ENCODE results near the gene CD55.
"Not testable (repeated sequence)": the region's sequence is repeated elsewhere in the genome, so short reads cannot be mapped to it uniquely, and the experiment has no call there.

The CD55 gene

DNA sequence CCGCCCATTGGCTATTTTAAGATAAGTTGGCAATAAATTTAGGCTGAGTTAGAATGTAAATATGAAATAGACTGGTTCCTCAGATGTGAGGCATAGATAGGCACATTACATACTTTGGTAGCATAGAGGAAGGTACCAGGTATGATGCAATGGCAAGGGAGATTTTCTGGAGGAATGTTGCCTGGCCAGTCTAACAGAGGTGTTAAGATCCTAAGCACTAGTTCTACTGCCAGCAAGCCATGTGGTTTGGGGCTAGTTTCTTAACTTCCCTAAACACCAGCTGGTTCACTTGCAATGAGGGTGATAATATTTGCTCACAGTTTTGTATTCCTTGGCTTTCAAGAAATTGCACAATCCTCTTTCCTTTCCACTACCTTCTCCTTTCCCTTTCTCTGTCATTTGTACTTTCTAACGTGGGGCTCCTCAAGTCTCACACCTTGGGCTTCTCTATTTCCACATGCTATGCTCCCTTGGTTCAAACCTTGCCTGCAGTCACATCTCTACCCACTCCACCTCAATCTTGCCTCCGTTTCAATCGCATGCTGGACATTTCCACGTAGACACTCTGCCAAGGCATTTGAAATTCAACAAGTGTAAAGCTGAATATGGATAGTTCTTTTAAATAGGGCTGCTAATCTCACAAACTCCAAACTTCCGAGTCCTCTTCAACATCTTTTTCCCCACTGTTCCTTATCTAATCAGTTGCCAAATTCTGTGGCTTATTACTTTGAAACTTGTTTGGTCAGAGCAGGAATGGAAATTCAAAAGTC is 4.7 kb upstream of the CD55 start:
- POLR2A ChIA-PET = no interaction called here
- TF ChIP-seq, protein P1, sequence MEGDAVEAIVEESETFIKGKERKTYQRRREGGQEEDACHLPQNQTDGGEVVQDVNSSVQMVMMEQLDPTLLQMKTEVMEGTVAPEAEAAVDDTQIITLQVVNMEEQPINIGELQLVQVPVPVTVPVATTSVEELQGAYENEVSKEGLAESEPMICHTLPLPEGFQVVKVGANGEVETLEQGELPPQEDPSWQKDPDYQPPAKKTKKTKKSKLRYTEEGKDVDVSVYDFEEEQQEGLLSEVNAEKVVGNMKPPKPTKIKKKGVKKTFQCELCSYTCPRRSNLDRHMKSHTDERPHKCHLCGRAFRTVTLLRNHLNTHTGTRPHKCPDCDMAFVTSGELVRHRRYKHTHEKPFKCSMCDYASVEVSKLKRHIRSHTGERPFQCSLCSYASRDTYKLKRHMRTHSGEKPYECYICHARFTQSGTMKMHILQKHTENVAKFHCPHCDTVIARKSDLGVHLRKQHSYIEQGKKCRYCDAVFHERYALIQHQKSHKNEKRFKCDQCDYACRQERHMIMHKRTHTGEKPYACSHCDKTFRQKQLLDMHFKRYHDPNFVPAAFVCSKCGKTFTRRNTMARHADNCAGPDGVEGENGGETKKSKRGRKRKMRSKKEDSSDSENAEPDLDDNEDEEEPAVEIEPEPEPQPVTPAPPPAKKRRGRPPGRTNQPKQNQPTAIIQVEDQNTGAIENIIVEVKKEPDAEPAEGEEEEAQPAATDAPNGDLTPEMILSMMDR (IDR thresholded peaks at IDR 0.05; ENCODE audit: control extremely low read depth, extremely low read depth, low read depth, missing control alignments) = no peak
- no peak for DNase-seq (ENCODE audit: extremely low spot score)
- CTCF ChIA-PET = no interaction called here

GRCh38 chr1:207317561-207317960 is 3.9 kb upstream of the CD55 start:
- ChIA-PET POLR2A (no interaction called here), CTCF (no interaction called here)
- no peak for DNase-seq (ENCODE audit: extremely low spot score)
- TF ChIP-seq, protein P1 (IDR thresholded peaks at IDR 0.05; ENCODE audit: control extremely low read depth, extremely low read depth, low read depth, missing control alignments) = no peak

GRCh38 chr1:207318072-207318619 is 3.3 kb upstream of the CD55 start:
- ChIA-PET CTCF (no interaction called here), POLR2A (no interaction called here)
- TF ChIP-seq, protein P1 (IDR thresholded peaks at IDR 0.05; ENCODE audit: control extremely low read depth, extremely low read depth, low read depth, missing control alignments) = no peak
- DNase-seq (ENCODE audit: extremely low spot score) = no peak

- DNase-seq (ENCODE audit: extremely low spot score) = no peak
- TF ChIP-seq, protein P1 (IDR thresholded peaks at IDR 0.05; ENCODE audit: control extremely low read depth, extremely low read depth, low read depth, missing control alignments) = no peak
- ChIA-PET POLR2A (no interaction called here), CTCF (interaction anchor here (1.1 to 1.2 kb wide), 2 partner anchors 22 to 230 kb away, joined by 3 read pairs; partner anchors contain the start of gene C4BPB)
Measured at GRCh38 chr1:207319199-207319598, 2.3 kb upstream of the CD55 start.

DNA sequence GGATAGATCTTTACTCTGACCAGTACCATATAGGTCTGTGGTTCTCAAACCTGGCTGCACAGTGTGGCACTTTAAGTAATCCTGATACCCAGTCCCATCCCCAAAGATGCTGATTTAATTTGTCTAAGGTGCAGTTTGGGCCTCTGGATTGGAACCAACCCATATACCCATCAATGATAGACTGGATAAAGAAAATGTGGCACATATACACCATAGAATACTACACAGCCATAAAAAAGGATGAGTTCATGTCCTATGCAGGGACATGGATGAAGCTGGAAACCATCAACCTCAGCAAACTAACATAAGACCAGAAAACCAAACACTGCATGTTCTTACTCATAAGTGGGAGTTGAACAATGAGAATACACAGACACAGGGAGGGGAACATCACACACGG is 1.4 kb upstream of the CD55 start:
- CTCF ChIA-PET = interaction anchor here (1.2 kb wide), 2 partner anchors 141 to 231 kb away, joined by 3 read pairs; partner anchors contain the start of gene C4BPB
- DNase-seq (ENCODE audit: extremely low spot score); POLR2A ChIA-PET: not testable (repeated sequence)

DNA sequence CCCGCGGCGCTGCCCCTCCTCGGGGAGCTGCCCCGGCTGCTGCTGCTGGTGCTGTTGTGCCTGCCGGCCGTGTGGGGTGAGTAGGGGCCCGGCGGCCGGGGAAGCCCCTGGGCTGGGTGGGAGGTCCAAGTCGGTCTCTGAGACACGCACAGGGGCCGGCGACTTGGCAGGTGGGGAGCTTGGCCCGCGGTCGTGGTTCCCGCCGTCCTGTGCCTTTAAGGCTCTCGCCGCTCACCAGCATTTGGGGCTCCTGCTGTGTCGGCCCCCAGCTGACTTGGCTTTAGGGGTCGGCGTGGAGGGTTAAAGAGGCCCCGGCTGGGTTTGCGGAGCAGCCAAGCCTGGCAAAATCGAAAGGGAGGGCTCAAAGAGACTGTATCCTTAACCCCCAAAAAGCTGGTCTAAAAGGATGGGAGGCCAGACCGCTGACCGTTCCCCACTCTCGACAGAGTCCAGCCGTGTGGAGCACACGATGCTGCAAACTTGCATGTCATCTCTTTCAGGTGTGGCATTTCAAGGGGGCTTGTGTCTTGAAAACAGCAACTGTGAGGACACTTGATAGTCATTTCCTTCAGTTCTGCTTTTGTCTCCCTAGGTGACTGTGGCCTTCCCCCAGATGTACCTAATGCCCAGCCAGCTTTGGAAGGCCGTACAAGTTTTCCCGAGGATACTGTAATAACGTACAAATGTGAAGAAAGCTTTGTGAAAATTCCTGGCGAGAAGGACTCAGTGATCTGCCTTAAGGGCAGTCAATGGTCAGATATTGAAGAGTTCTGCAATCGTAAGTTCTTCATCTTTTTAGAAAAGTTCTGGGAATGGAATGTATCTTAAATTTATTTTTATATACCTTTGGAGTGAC is 540 bp downstream of the CD55 start:
- POLR2A ChIA-PET = interaction anchor here (0.5 to 1.9 kb wide), 6 partner anchors 8 to 90 kb away, joined by 3 to 33 read pairs (median 6); no protein-coding TSS in a partner anchor
- DNase-seq (ENCODE audit: extremely low spot score) = no peak
- TF ChIP-seq, protein P1 (IDR thresholded peaks at IDR 0.05; ENCODE audit: control extremely low read depth, extremely low read depth, low read depth, missing control alignments) = no peak
- CTCF ChIA-PET = interaction anchor here (0.9 to 3.5 kb wide), 16 partner anchors 8 to 272 kb away, joined by 3 to 21 read pairs (median 3); partner anchors contain the start of gene PFKFB2
